ENCODE measurements around the gene SCYL2.

Gene SCYL2

DNA sequence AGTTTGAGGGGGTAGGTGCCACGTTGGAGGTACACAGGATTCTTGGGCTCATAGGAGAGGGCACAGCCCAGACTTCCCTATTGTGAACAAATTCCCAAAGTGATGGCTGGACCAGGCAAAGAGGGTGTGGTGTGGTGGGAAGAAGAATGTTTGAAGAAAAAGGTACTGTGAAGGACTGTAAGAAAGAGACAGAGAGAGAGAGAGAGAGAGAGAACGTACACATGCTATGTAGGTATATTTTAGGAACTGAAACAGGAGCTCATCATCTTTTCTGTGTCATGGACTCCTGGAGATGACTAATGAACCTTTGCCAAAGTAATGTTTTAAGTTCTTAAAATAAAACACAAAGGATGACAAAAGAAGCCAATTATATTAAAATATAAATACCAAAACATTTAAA is 114.4 kb downstream of the SCYL2 start:
- no peak for DNase-seq

DNA sequence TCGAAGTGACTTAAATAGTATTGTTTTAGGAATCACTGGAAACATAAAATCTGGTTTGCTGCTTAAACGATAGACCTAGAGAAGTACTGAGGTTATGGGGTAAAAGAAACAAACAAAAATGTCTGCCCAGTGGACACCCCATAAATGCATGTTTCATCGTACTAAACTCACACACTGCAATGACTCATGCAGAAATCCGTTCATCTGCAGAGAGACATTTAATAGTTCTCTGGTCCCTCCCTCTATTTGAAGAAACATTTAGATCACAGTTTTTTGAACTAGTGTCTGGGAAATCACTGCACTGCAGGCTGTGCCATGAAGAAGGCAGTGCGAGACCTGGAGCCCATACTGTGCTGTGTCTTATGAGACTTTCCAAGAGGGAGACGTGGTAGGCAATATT is 115.4 kb downstream of the SCYL2 start:
- DNase-seq: no peak

DNA sequence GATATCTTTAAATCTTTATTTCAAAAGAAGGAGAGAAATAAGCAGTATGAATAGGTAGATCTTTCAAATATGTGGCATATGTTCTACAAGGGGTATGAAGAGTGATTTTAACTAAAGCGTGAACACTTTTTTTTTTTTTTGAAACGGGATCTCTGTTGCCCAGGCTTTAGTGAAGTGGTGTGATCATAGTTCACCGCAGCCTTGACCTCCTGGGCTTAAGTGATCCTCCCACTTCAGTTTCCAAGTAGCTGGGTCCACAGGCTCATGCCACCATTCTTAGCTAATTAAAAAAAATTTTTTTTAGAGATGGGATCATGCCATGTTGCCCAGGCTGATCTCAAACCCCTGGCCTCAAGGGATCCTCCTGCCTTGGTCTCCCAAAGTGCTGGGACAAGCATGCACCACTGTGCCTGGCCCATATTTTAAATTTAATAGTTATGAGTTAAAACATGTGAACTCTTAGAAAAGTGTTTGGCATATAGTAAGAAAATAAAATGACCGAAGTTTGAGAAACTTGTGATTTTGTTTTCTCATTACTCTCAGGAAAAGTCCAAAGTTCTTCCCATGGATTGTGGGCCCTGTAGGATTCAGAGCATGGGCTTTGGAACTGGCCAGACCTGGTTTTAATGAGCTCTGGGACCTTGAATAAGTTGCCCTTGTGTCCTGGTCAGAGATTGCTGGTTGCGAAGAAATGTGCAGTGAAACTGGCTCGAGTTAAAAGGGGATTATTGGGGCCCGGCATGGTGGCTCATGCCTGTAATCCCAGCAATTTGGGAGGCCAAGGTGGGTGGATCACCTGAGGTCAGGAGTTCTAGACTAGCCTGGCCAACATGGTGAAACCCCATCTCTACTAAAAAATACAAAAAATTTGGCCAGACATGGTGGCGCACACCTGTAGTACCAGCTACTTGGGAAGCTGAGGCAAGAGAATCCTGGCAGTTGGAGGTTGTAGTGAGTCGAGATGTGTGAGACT is 116.9 kb downstream of the SCYL2 start:
- DNase-seq: no peak

DNA sequence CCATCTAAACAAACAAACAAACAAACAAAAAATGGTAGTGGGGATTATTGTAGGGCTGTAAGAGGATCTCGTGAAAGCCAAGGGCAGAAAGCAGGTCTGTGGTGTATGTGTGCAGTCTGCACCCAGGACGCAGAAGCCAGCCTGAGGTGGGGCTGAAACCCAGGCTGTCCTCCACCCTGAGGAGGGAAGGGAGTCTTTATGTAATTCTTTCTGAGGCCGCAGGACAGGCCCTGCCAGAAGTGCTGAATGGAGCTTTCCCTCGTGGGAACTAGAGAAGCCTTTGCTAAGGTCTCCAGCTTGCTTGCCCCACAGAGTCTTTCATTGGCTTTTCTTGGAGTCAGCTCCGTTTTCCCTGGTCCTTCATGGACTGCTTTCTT is 117.6 kb downstream of the SCYL2 start:
- no peak for DNase-seq

DNA sequence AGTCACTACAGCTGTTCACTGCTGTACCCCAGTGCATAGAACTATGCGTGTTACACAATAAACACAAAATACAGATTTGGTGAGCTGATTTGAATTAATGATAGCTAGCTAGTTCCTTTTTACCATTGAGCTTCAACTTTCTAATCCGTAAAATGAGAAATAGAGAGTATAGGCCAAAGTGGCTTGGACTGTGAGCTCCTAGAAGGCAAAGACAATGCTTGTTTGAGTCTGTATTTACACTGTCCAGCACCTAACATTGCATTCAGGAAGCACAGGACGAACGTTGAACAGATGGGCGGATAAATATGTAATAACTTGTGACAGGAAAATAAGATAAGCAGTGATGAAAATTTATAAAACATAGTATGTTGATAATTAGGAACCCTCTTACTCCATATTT is 121.4 kb downstream of the SCYL2 start:
- DNase-seq: no peak

Measured in NCI-H187 (cell line).